HEK293T (cell line): ENCODE results near the gene ASB5.

Source experiments
- ARNT ChIP-seq: fragments of 450-650 bp; IDR thresholded peaks from 2 replicates; pipeline ENCODE4 v1.6.1; 2017; ENCODE audit warnings: mild to moderate bottlenecking
- FOXM1 ChIP-seq: fragments of 450-650 bp; IDR thresholded peaks from 2 replicates; pipeline ENCODE4 v1.6.1; 2017; ENCODE audit warnings: mild to moderate bottlenecking, borderline replicate concordance
- SUZ12 ChIP-seq: fragments of 450-650 bp; IDR thresholded peaks from 2 replicates; pipeline ENCODE4 v1.6.1; 2016; ENCODE audit warnings: mild to moderate bottlenecking
- TF ChIP-seq, protein P1 (sequence below): fragments of 450-650 bp; IDR thresholded peaks from 2 replicates; pipeline ENCODE4 v1.6.1; 2016

DNA sequence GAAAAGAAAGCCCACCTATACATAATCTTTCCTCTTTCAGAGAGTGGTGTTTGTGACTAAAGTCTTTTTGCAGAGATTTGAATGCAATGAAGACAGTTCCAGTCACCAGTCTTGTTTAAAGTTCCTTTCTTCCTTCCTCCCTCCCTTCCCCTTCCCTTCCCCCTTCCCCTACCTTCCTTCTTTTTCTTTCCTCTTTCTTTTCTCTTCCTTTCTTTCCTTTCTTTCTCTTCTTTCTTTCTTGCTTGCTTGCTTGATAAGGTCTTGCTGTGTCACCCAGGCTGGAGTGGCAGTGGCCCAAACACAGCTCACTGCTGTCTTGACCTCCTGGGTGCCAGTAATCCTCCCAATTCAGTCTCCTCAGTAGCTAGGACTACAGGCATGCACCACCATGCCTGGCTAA is 19.0 kb upstream of the ASB5 start:
- no peak for TF ChIP-seq FOXM1
- TF ChIP-seq ARNT, result no peak
- TF ChIP-seq, protein P1, sequence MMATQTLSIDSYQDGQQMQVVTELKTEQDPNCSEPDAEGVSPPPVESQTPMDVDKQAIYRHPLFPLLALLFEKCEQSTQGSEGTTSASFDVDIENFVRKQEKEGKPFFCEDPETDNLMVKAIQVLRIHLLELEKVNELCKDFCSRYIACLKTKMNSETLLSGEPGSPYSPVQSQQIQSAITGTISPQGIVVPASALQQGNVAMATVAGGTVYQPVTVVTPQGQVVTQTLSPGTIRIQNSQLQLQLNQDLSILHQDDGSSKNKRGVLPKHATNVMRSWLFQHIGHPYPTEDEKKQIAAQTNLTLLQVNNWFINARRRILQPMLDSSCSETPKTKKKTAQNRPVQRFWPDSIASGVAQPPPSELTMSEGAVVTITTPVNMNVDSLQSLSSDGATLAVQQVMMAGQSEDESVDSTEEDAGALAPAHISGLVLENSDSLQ, result no peak
- TF ChIP-seq SUZ12, result no peak
